GM21619 (cell line): Measurements from ENCODE around the gene TMPRSS3.
A peak's percentile ranks its signal among the peaks of the same experiment; 100 is the strongest.

Source experiments
- ATAC-seq: cut with Tn5 transposase; IDR thresholded peaks from one replicate; pipeline ENCODE4 v1.9.1; 2021; ENCODE audit not compliant: unreplicated experiment

Gene TMPRSS3

GRCh38 chr21:42429021-42429420, 33.2 kb upstream of the TMPRSS3 start:
- no peak for ATAC-seq

GRCh38 chr21:42427809-42428419, 32.1 kb upstream of the TMPRSS3 start:
- ATAC-seq, result no peak

- no peak for ATAC-seq
Measured at GRCh38 chr21:42426876-42427480, 31.1 kb upstream of the TMPRSS3 start.

- ATAC-seq, result no peak
Measured at GRCh38 chr21:42426424-42426823, 30.6 kb upstream of the TMPRSS3 start.

GRCh38 chr21:42425591-42425990, 29.7 kb upstream of the TMPRSS3 start:
- no peak for ATAC-seq

GRCh38 chr21:42424914-42425541, 29.2 kb upstream of the TMPRSS3 start:
- ATAC-seq, result no peak

GRCh38 chr21:42423685-42424084, 27.8 kb upstream of the TMPRSS3 start:
- ATAC-seq, result no peak

- ATAC-seq, result peak; percentile 53
Measured at GRCh38 chr21:42423197-42423675, 27.4 kb upstream of the TMPRSS3 start.

GRCh38 chr21:42421018-42421793, 25.4 kb upstream of the TMPRSS3 start:
- ATAC-seq, result no peak

GRCh38 chr21:42419845-42420244, 24.0 kb upstream of the TMPRSS3 start:
- no peak for ATAC-seq

- ATAC-seq, result no peak
Measured at GRCh38 chr21:42418886-42419285, 23.0 kb upstream of the TMPRSS3 start.

GRCh38 chr21:42417533-42417932, 21.7 kb upstream of the TMPRSS3 start:
- ATAC-seq, result no peak

GRCh38 chr21:42414928-42415769, 19.3 kb upstream of the TMPRSS3 start:
- ATAC-seq, result peak; percentile 64

GRCh38 chr21:42414553-42414927, 18.7 kb upstream of the TMPRSS3 start:
- no peak for ATAC-seq

- ATAC-seq, result no peak
Measured at GRCh38 chr21:42414066-42414465, 18.2 kb upstream of the TMPRSS3 start.

- no peak for ATAC-seq
Measured at GRCh38 chr21:42413500-42413899, 17.6 kb upstream of the TMPRSS3 start.

- no peak for ATAC-seq
Measured at GRCh38 chr21:42413093-42413492, 17.2 kb upstream of the TMPRSS3 start.

GRCh38 chr21:42412636-42412933, 16.7 kb upstream of the TMPRSS3 start:
- ATAC-seq, result no peak

- no peak for ATAC-seq
Measured at GRCh38 chr21:42411891-42412635, 16.2 kb upstream of the TMPRSS3 start.

GRCh38 chr21:42411197-42411869, 15.5 kb upstream of the TMPRSS3 start:
- ATAC-seq, result no peak
